Skeletal muscle cell (primary cell): ENCODE data around the gene C2orf68.

Experiments
- DNase-seq: peaks from one replicate; pipeline ENCODE4 v3.0.0-alpha.2; 2010; ENCODE audit warnings: low read depth
- H3K4me3 ChIP-seq: 2 replicates; pipeline ENCODE4 v1.5.1; 2011; ENCODE audit warnings: low read depth, mild to moderate bottlenecking, control low read depth, low read length, moderate library complexity

Gene C2orf68

DNA sequence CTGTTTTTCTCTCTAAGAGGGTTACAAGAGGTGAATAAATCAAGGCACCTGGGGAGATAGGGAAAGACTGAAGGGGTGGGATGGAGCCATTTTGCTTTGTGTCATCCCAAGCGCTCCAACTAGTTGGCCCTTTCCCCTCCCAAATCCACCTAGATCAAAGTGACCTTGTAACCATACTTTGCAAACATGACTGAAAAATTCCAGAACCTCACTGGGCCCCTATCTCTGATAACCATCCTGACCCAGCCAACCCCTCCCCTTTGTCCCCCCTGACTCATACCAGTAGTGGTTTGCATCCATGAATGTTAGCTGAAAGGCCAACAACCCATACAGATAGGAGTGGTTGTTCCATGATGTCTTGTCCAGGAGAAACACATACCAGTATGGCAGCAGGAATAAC lies 53.7 kb downstream of the C2orf68 start:
- no peak for DNase-seq
- H3K4me3 ChIP-seq = no peak overlapping the region

DNA sequence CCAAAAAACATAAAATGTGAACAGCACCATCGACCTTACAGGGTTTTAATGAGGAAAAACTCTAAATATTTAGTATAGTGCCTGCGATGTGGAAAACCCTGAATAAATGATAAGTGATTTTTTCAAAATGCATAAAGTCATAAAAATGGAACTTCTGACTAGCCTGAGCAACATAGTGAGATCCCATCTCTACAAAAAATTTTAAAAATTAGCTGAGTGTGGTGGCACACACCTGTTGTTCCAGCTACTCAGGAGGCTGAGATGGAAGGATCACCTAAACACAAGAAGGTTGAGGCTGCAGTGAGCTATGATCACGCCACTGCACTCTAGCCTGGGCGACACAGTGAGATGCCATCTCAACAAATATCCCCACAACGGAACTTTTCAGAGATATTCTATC lies 54.7 kb downstream of the C2orf68 start:
- no peak overlapping the region for H3K4me3 ChIP-seq
- DNase-seq = no peak
